Tibial artery (tissue), 4 donors: ENCODE results near the gene ROBO4.

Experiments
- DNase-seq, 2 donors: peaks; one replicate each; pipeline ENCODE4 v3.0.0-alpha.2; 2019
- H3K27ac ChIP-seq, 2 donors: fragments of 200-600 bp; sonication (generic) in 1 of 2; 1 replicate in 1 of 2; 2 replicates in 1 of 2; pipeline ENCODE4 v1.5.1; 2018 to 2019; ENCODE audit warnings: mild to moderate bottlenecking in 1 of 2
- H3K27me3 ChIP-seq, 2 donors: fragments of 200-600 bp; sonication (generic) in 1 of 2; one replicate each; pipeline versions ENCODE4 v1.5.1 to v1.6.0; 2016 to 2019
- H3K36me3 ChIP-seq, 3 donors: fragments of 200-600 bp; sonication (generic) in 2 of 3; one replicate each; pipeline ENCODE4 v1.5.1; 2016 to 2019; ENCODE audit warnings: mild to moderate bottlenecking in 2 of 3
- H3K4me1 ChIP-seq, 4 donors: fragments of 200-600 bp; sonication (generic) in 2 of 4; 1 replicate in 3 of 4; 2 replicates in 1 of 4; pipeline ENCODE4 v1.5.1; 2016 to 2019
- H3K4me3 ChIP-seq, 2 donors: fragments of 200-600 bp; sonication (generic) in 1 of 2; 1 replicate in 1 of 2; 2 replicates in 1 of 2; pipeline ENCODE4 v1.5.1; 2018 to 2019; ENCODE audit warnings: mild to moderate bottlenecking in 2 of 2
- H3K9me3 ChIP-seq, 3 donors: fragments of 200-600 bp; sonication (generic) in 1 of 3; one replicate each; pipeline ENCODE4 v1.5.1; 2016 to 2019
- CTCF ChIP-seq, 2 experiments: fragments of 200-600 bp in 1 of 2; fragments of 450-650 bp in 1 of 2; IDR thresholded peaks; one replicate each; pipeline ENCODE4 v1.5.1; 2017 to 2019; ENCODE audit warnings: antibody characterized with exemption in 2 of 2, mild to moderate bottlenecking in 1 of 2, moderate library complexity in 1 of 2
- intact Hi-C: fragments of 100-400 bp; cut with DNase I; formaldehyde crosslinking; loops from one replicate; pipeline ENCODE4 v1.15.0; 2023; ENCODE audit warnings: low total_unique reads

ROBO4 gene

GRCh38 chr11:124917115-124917637 is 19.5 kb upstream of the ROBO4 start:
- intact Hi-C loops, result no loop called here
- Histone ChIP-seq H3K27me3 (peaks cover 0 to 15% of the 10 kb centered on the region in 2 donors), H3K4me3 (no peak overlapping the region), H3K4me1 (peaks cover 0 to 11% (median 7%) of the 10 kb centered on the region in 4 donors), H3K9me3 (no peaks in the 10 kb centered on the region), H3K27ac (no peak overlapping the region), H3K36me3 (no peaks in the 10 kb centered on the region)
- DNase-seq, result no peak
- TF ChIP-seq CTCF (IDR thresholded peaks at IDR 0.05), result no peak

- H3K4me1 ChIP-seq, result peaks cover 0 to 8% (median 7%) of the 10 kb centered on the region in 4 donors
- TF ChIP-seq CTCF (IDR thresholded peaks at IDR 0.05), result no peak
- intact Hi-C loops, result no loop called here
- no peak overlapping the region for H3K4me3 ChIP-seq
- H3K27me3 ChIP-seq, result peaks cover 0 to 13% of the 10 kb centered on the region in 2 donors
- no peaks in the 10 kb centered on the region for H3K36me3 ChIP-seq
- H3K27ac ChIP-seq, result no peak overlapping the region
- DNase-seq, result no peak
- H3K9me3 ChIP-seq, result no peaks in the 10 kb centered on the region
These were observed 18.7 kb upstream of the ROBO4 start for GRCh38 chr11:124916370-124916710.

- no peak for DNase-seq
- Histone ChIP-seq H3K4me1 (peaks cover 0 to 2% (median 1%) of the 10 kb centered on the region in 4 donors), H3K9me3 (no peaks in the 10 kb centered on the region), H3K27ac (no peak overlapping the region), H3K4me3 (no peak overlapping the region), H3K27me3 (peaks cover 0 to 9% of the 10 kb centered on the region in 2 donors), H3K36me3 (no peaks in the 10 kb centered on the region)
- no peak for TF ChIP-seq CTCF (IDR thresholded peaks at IDR 0.05)
- intact Hi-C loops, result no loop called here
These were observed 18.1 kb upstream of the ROBO4 start for GRCh38 chr11:124915541-124916369.

- TF ChIP-seq CTCF (IDR thresholded peaks at IDR 0.05), result no peak
- H3K9me3 ChIP-seq, result no peaks in the 10 kb centered on the region
- H3K4me3 ChIP-seq, result no peak overlapping the region
- H3K27ac ChIP-seq, result no peak overlapping the region
- intact Hi-C loops, result no loop called here
- DNase-seq, result no peak
- peaks cover 0 to 5% (median 2%) of the 10 kb centered on the region in 4 donors for H3K4me1 ChIP-seq
- H3K27me3 ChIP-seq, result no peaks in the 10 kb centered on the region
- no peaks in the 10 kb centered on the region for H3K36me3 ChIP-seq
These were observed 5.0 kb upstream of the ROBO4 start for GRCh38 chr11:124902616-124903015.

- Histone ChIP-seq H3K27ac (no peak overlapping the region), H3K27me3 (no peaks in the 10 kb centered on the region), H3K4me3 (no peak overlapping the region), H3K9me3 (no peaks in the 10 kb centered on the region), H3K4me1 (peaks cover 0 to 5% (median 2%) of the 10 kb centered on the region in 4 donors), H3K36me3 (no peaks in the 10 kb centered on the region)
- intact Hi-C loops, result no loop called here
- no peak for TF ChIP-seq CTCF (IDR thresholded peaks at IDR 0.05)
- peak in 1 of 2 donors; percentile 46 for DNase-seq
These were observed 2.8 kb upstream of the ROBO4 start for GRCh38 chr11:124900464-124900863.
